BJ (cell line): ENCODE data around the gene FXYD2. TPM values are rescaled to one million over a fixed set of nuclear protein-coding genes. Genes with fewer than 3 reads are reported as not detected.

ENCODE experiments used
- CTCF ChIA-PET: fragments of 350-600 bp; formaldehyde crosslinking; extraction: SDS; loops from one replicate; lab custom pipeline; 2021; ENCODE audit warnings: antibody characterized with exemption, inconsistent platforms; lab: Yijun Ruan, JAX
- POLR2A ChIA-PET: fragments of 300-600 bp; sonication (Branson Sonifier 250); formaldehyde crosslinking; extraction: SDS; loops from one replicate; lab custom pipeline; 2021; ENCODE audit warnings: antibody characterized with exemption; lab: Charles Lee
- DNase-seq: peaks from one replicate; pipeline ENCODE4 v3.0.0-alpha.2; 2011; ENCODE audit warnings: low read depth
- H3K27me3 ChIP-seq: 2 replicates; pipeline ENCODE4 v1.6.0; 2011; ENCODE audit warnings: low read length; ENCODE audit not compliant: control insufficient read depth, insufficient read depth
- H3K36me3 ChIP-seq: 2 replicates; pipeline ENCODE4 v1.5.1; 2011; ENCODE audit warnings: low read length; ENCODE audit not compliant: control insufficient read depth, insufficient read depth
- H3K4me3 ChIP-seq: 2 replicates; pipeline ENCODE4 v1.5.1; 2011; ENCODE audit warnings: low read depth, mild to moderate bottlenecking, control low read depth, low read length
- CTCF ChIP-seq: IDR thresholded peaks from 2 replicates; pipeline ENCODE4 v1.5.1; 2011; ENCODE audit warnings: low read depth, mild to moderate bottlenecking, control low read depth, inconsistent platforms, low read length, moderate library complexity; ENCODE audit not compliant: insufficient read depth
- polyA plus RNA-seq: library from polyadenylated mRNA; depleted of rRNA; stranded (reverse); fragments of >200 nt; gene quantifications from 2 replicates; pipeline ENCODE4 v1.2.3, GENCODE V29; 2011

Gene FXYD2
- polyA plus RNA-seq, 1 experiment = not detected

DNA sequence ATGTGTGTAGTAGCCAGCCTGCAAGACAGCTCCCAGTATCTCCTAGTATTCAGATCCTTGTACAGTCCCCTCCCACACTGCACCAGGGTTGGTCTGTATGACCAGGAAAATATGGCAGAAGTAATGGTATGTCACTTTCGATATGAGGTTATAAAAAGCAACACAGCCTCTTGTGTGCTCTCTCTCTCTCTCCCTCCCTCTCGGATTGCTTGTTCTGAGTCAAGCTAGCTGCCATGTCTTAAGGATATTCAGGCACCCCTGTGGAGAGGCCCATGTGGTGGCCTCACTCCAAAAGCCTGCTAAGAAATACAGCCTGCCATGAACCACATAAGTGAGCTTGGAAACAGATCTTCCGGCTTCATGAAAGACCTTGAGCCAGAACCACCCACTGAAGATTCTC is 26.6 kb upstream of the FXYD2 start:
- no peak for TF ChIP-seq CTCF
- ChIA-PET CTCF (interaction anchor here (1.9 kb wide), 1 partner anchor 95 kb away, joined by 9 read pairs; no protein-coding TSS in a partner anchor), POLR2A (no interaction called here)
- Histone ChIP-seq H3K4me3 (no peak overlapping the region), H3K36me3 (no peaks in the 10 kb centered on the region), H3K27me3 (peaks cover 2% of the 10 kb centered on the region)
- DNase-seq = no peak

DNA sequence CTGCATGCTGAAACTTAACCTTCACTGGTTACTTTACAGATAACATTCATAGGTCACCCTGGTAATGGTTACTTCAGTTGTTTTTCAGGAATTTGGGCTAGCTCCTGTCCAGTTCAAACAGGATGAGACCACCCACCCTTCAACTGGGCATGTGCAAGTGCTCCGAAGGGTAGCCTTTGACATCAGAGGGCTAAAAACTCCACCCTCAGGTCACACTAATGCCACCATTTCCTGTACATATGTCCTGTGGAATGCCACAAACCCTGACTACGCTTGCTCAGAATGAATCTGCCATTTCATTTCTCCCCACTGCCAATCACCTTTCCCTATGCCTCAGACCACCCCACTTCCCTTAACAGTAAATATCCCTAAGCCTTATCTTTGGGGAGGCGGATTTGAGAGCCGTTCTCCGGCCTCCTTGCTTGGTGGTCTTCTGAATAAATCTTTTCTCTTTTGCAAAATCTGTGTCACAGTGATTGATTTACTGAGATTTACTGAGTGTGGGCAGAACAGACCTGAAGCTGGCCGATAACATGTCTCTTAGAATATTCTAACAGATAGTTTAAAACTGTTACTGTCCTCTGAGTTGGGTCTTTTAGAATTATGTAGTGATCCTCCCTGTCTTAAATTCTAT is 25.4 kb upstream of the FXYD2 start:
- peaks cover 2% of the 10 kb centered on the region for H3K27me3 ChIP-seq
- H3K36me3 ChIP-seq = no peaks in the 10 kb centered on the region
- POLR2A ChIA-PET = no interaction called here
- DNase-seq = no peak
- no peak overlapping the region for H3K4me3 ChIP-seq
- no peak for TF ChIP-seq CTCF
- CTCF ChIA-PET = interaction anchor here (0.6 to 2.2 kb wide), 2 partner anchors 97 to 1212 kb away, joined by 3 to 11 read pairs; no protein-coding TSS in a partner anchor

DNA sequence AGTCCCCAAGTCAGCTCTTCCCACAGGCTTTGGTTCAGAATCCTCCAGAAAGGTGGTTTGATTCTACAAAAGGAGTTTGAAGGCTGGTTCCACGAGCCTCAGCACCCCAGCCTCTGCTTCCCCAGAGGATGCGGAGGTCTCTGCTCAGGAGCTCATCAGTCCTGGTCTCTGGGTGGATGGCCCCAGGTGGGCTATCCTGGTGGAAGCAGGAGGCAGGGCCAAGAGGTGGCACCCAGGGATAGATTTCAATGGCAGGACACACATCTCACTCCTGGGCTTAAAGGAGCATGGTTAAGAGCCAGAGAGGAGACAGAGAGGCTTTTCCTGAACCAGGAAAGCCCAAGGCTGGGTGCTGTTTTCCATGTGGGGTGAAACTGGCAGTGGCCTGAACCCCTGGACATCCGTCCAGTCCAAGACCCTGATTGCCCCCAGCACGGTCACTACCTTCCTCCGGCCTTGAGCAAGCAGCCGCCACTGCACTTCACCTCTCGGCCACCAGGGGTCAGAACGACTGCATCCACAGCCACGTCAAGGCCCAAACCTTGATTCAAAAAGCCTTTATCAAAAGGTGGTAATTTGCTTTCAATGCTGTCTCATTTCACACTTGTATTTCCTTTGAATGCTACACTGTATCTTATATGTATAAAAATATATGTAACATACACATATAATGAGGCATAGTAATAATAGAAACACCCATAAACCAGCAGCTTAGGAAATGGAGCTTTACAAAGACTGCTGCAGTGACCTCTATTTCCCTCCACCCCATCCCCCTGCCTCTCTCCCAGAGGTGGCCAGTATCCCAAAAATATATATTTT is 19.3 kb upstream of the FXYD2 start:
- Histone ChIP-seq H3K27me3 (peaks cover 2% of the 10 kb centered on the region; the same call in 1 of the 2 replicates), H3K4me3 (no peak overlapping the region), H3K36me3 (no peaks in the 10 kb centered on the region)
- CTCF ChIA-PET = interaction anchor here (0.7 to 7.8 kb wide), 21 partner anchors 10 to 417 kb away, joined by 3 to 176 read pairs (median 5); partner anchors contain the start of gene FXYD2
- POLR2A ChIA-PET = no interaction called here
- DNase-seq = no peak
- TF ChIP-seq CTCF = peak; percentile 95

- no peak for DNase-seq
- TF ChIP-seq CTCF = no peak
- Histone ChIP-seq H3K4me3 (no peak overlapping the region), H3K36me3 (no peaks in the 10 kb centered on the region), H3K27me3 (peaks cover 2% of the 10 kb centered on the region; the same call in 1 of the 2 replicates)
- ChIA-PET CTCF (interaction anchor here (0.6 to 7.8 kb wide), 15 partner anchors 9 to 1482 kb away, joined by 3 to 176 read pairs (median 6); no protein-coding TSS in a partner anchor), POLR2A (no interaction called here)
These were observed 17.8 kb upstream of the FXYD2 start for GRCh38 chr11:117842131-117842941.
